NCI-H187 (cell line): Measurements from ENCODE around the gene AHSP.
"Not testable (repeated sequence)": the region's sequence is repeated elsewhere in the genome, so short reads cannot be mapped to it uniquely, and the experiment has no call there.

Experiments
- DNase-seq, 2 experiments: peaks; one replicate each; lab custom pipeline; 2025; lab: John Stamatoyannopoulos, UW

AHSP gene

GRCh38 chr16:31527734-31528274, at the start of gene AHSP:
AHSP (plus strand) TSS chr16:31527900; CDS start chr16:31528140, 240 bp downstream.
- no peak for DNase-seq

GRCh38 chr16:31478956-31479355, 48.7 kb upstream of the AHSP start:
- DNase-seq: no peak

- no peak for DNase-seq
Measured at GRCh38 chr16:31479751-31480150, 47.9 kb upstream of the AHSP start.

- DNase-seq: no peak
Measured at GRCh38 chr16:31480851-31481536, 46.7 kb upstream of the AHSP start.

GRCh38 chr16:31483081-31483480, 44.6 kb upstream of the AHSP start, which contains the start of gene SLC5A2:
SLC5A2 (plus strand) TSS chr16:31483123; CDS start chr16:31483137, 14 bp downstream.
- DNase-seq: no peak

GRCh38 chr16:31484048-31484447, 43.7 kb upstream of the AHSP start:
- not testable (repeated sequence) for DNase-seq

GRCh38 chr16:31484491-31485171, 43.1 kb upstream of the AHSP start:
- DNase-seq: no peak

- no peak for DNase-seq
Measured at GRCh38 chr16:31485571-31485970, 42.1 kb upstream of the AHSP start.

GRCh38 chr16:31486045-31486444, 41.7 kb upstream of the AHSP start:
- no peak for DNase-seq

- no peak for DNase-seq
Measured at GRCh38 chr16:31487071-31487719, 40.5 kb upstream of the AHSP start.

GRCh38 chr16:31487720-31488467, 39.8 kb upstream of the AHSP start:
- DNase-seq: no peak

- DNase-seq: no peak
Measured at GRCh38 chr16:31488468-31489297, 39.0 kb upstream of the AHSP start.

GRCh38 chr16:31489298-31489564, 38.5 kb upstream of the AHSP start:
- no peak for DNase-seq

- DNase-seq: no peak
Measured at GRCh38 chr16:31489616-31490584, 37.8 kb upstream of the AHSP start.

- DNase-seq: no peak
Measured at GRCh38 chr16:31491778-31492418, 35.8 kb upstream of the AHSP start.

GRCh38 chr16:31493506-31494125, 34.1 kb upstream of the AHSP start:
- DNase-seq: no peak

- DNase-seq: no peak
Measured at GRCh38 chr16:31496670-31497069, 31.0 kb upstream of the AHSP start.

GRCh38 chr16:31498493-31498892, 29.2 kb upstream of the AHSP start:
- DNase-seq: no peak

- no peak for DNase-seq
Measured at GRCh38 chr16:31499928-31500327, 27.8 kb upstream of the AHSP start.
